T-cell (primary cell): Measurements from ENCODE around the gene PRSS38. TPM values are rescaled to one million over a fixed set of nuclear protein-coding genes. Genes with fewer than 3 reads are reported as not detected.

ENCODE experiments used
- ATAC-seq, 4 experiments: fragments of 200-7000 bp in 3 of 4; fragments of 150-1000 bp in 1 of 4; cut with Tn5 transposase; replicated peaks in 1 of 4; 1 replicate in 3 of 4; 2 replicates in 1 of 4; pipeline ENCODE4 v1.10.0; 2021; ENCODE audit warnings: moderate library complexity in 3 of 4, mild to moderate bottlenecking in 2 of 4, moderate number of reproducible peaks in 1 of 4
- CTCF ChIA-PET, 2 donors: fragments of 300-600 bp; sonication (Branson Sonifier 250); formaldehyde crosslinking; loops; one replicate each; lab custom pipeline; 2022; ENCODE audit warnings: antibody characterized with exemption in 2 of 2; lab: Charles Lee
- POLR2A ChIA-PET, 2 donors: fragments of 300-600 bp; sonication (Branson Sonifier 250); formaldehyde crosslinking; loops; one replicate each; lab custom pipeline; 2022; ENCODE audit warnings: antibody characterized with exemption in 2 of 2; lab: Charles Lee
- DNase-seq, 35 experiments: peaks; one replicate each; pipeline versions ENCODE4 v3.0.0 to v3.0.0-alpha.2; 2013 to 2023
- H3K27ac ChIP-seq: one replicate; pipeline ENCODE4 v1.5.1; 2013; ENCODE audit warnings: low read length
- H3K27me3 ChIP-seq, 2 experiments: replicated peaks in 1 of 2; 1 replicate in 1 of 2; 2 replicates in 1 of 2; pipeline versions ENCODE4 v1.6.1 to v1.7.0; 2013; ENCODE audit warnings: low read length in 1 of 2, mixed read lengths in 1 of 2; ENCODE audit not compliant: control insufficient read depth in 2 of 2, insufficient read depth in 2 of 2; ENCODE audit errors: extremely low read depth in 1 of 2
- H3K36me3 ChIP-seq, 2 donors: 1 replicate in 1 of 2; 2 replicates in 1 of 2; pipeline versions ENCODE4 v1.6.1 to v1.7.0; 2013; ENCODE audit warnings: low read length in 1 of 2; ENCODE audit not compliant: control insufficient read depth in 2 of 2, insufficient read depth in 1 of 2; ENCODE audit errors: extremely low read depth in 1 of 2
- H3K4me1 ChIP-seq, 2 experiments: 1 replicate in 1 of 2; 2 replicates in 1 of 2; pipeline versions ENCODE4 v1.6.1 to v1.7.0; 2013; ENCODE audit warnings: low read length in 2 of 2, mixed read lengths in 1 of 2; ENCODE audit not compliant: insufficient read depth in 2 of 2, control insufficient read depth in 1 of 2; ENCODE audit errors: extremely low read depth in 1 of 2
- H3K4me3 ChIP-seq, 2 donors: 1 replicate in 1 of 2; 2 replicates in 1 of 2; pipeline versions ENCODE4 v1.5.1 to v1.7.0; 2013; ENCODE audit warnings: mild to moderate bottlenecking in 2 of 2, low read length in 1 of 2, moderate library complexity in 1 of 2; ENCODE audit not compliant: control insufficient read depth in 1 of 2; ENCODE audit errors: extremely low read depth in 1 of 2
- H3K9me3 ChIP-seq: 2 replicates; pipeline ENCODE4 v1.7.0; 2013
- H3K27ac Mint-ChIP-seq, 2 donors: one replicate each; pipeline ENCODE4 v1.8.0; 2020 to 2021; ENCODE audit warnings: mild to moderate bottlenecking in 2 of 2, mixed read lengths in 2 of 2
- H3K27me3 Mint-ChIP-seq, 2 donors: one replicate each; pipeline ENCODE4 v1.8.0; 2021 to 2022; ENCODE audit warnings: mixed read lengths in 2 of 2
- H3K36me3 Mint-ChIP-seq: one replicate; pipeline ENCODE4 v1.8.0; 2021; ENCODE audit warnings: mixed read lengths
- H3K4me1 Mint-ChIP-seq, 3 donors: one replicate each; pipeline ENCODE4 v1.8.0; 2020 to 2022; ENCODE audit warnings: mixed read lengths in 3 of 3, mild to moderate bottlenecking in 1 of 3
- H3K4me3 Mint-ChIP-seq, 3 donors: one replicate each; pipeline ENCODE4 v1.8.0; 2020 to 2022; ENCODE audit warnings: mild to moderate bottlenecking in 3 of 3, mixed read lengths in 3 of 3, moderate library complexity in 3 of 3
- H3K9me3 Mint-ChIP-seq, 3 donors: one replicate each; pipeline ENCODE4 v1.8.0; 2020 to 2022; ENCODE audit warnings: mixed read lengths in 3 of 3
- WGBS: methylation state at CpG from one replicate; pipeline ENCODE4 v1.1.5; 2013; ENCODE audit warnings: missing lambda C conversion rate; ENCODE audit not compliant: insufficient coverage; 5-methylcytosine and 5-hydroxymethylcytosine counted together
- total RNA-seq, 35 experiments: library from RNA in 6 of 35; stranded (reverse) in 6 of 35; fragments of 120-200 nt in 1 of 35; gene quantifications; one replicate each; pipeline versions ENCODE4 v1.2.1 to v1.2.4 and lab custom pipeline; 2013 to 2026

PRSS38 gene
- total RNA-seq, 5 donors from 2014 or later (not counting 1 experiment from before 2014, with no cell fraction given): not detected

GRCh38 chr1:227792216-227793078 lies 23.0 kb upstream of the PRSS38 start:
- peaks cover 3 to 9% (median 8%) of the 10 kb centered on the region in 3 donors for H3K4me1 Mint-ChIP-seq
- POLR2A ChIA-PET: no interaction called here
- no peak overlapping the region for H3K4me3 ChIP-seq
- H3K4me3 Mint-ChIP-seq: no peak overlapping the region
- H3K4me1 ChIP-seq: peaks cover 2 to 17% of the 10 kb centered on the region in 2 experiments
- no peaks in the 10 kb centered on the region for H3K9me3 ChIP-seq
- peak in 1 of 35 experiments; percentile 24 for DNase-seq
- peaks cover 0 to 2% of the 10 kb centered on the region in 2 donors for H3K27me3 Mint-ChIP-seq
- no peak overlapping the region for H3K27ac Mint-ChIP-seq
- H3K27me3 ChIP-seq: peaks cover 0 to 29% of the 10 kb centered on the region in 2 experiments
- H3K9me3 Mint-ChIP-seq: no peaks in the 10 kb centered on the region
- CTCF ChIA-PET: no interaction called here
- H3K36me3 ChIP-seq: no peaks in the 10 kb centered on the region
- no peak overlapping the region for H3K27ac ChIP-seq
- ATAC-seq: no peak
- no peaks in the 10 kb centered on the region for H3K36me3 Mint-ChIP-seq
- WGBS: 87% methylated on average over 13 of the region's 19 CpGs

DNA sequence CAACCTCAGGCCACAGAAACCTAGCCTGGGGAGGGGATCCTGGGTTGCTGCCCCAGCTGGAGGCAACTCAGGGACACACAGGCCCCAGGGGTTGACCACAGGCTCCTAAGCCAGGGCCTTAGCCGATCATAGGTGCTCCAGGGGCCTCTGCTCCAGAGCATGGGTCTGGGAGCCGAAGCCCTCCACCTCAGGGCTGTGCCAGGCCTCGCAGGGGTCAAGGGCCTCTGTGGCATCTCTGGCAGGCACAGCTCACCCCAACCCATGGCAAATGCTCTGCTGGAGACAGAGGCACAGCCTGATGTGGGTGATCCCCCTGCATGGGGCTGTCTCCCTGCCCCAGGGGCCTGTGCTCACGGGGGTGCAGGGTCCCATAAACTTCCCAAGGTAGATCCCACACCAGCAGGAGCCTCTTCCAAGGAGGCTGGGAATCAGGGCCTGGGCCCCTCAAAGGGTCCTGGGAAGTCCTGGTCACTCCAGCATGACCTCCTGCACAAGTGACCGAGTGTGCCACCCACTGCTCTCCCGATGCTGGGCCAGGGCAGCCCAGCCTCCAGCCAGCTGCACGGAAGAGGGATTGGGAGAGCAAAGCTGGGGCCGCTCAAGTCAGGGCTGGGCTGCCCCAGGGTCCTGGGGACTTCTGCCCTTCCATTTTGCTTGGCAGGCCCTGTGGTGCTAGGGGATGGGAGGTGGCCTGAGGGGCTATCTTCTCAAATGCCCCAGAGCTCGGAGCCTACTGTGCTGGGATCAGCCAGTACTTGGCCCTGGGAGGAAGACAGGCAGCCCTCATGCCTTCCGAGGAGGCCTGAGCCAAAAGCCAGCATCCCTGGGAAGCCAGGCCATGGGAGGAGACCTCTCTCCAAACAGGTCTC lies 22.2 kb upstream of the PRSS38 start:
- 77% methylated on average over 7 of the region's 10 CpGs for WGBS
- ATAC-seq (no peak), DNase-seq (no peak)
- Mint-ChIP-seq H3K4me3 (no peak overlapping the region), H3K27ac (no peak overlapping the region), H3K36me3 (no peaks in the 10 kb centered on the region), H3K27me3 (peaks cover 0 to 2% of the 10 kb centered on the region in 2 donors), H3K4me1 (peaks cover 0 to 8% (median 7%) of the 10 kb centered on the region in 3 donors), H3K9me3 (no peaks in the 10 kb centered on the region)
- H3K9me3 ChIP-seq: no peaks in the 10 kb centered on the region
- peaks cover 0 to 29% of the 10 kb centered on the region in 2 experiments for H3K27me3 ChIP-seq
- H3K4me3 ChIP-seq: no peak overlapping the region
- POLR2A ChIA-PET: no interaction called here
- no peaks in the 10 kb centered on the region for H3K36me3 ChIP-seq
- CTCF ChIA-PET: no interaction called here
- peaks cover 2 to 14% of the 10 kb centered on the region in 2 experiments for H3K4me1 ChIP-seq
- no peak overlapping the region for H3K27ac ChIP-seq

GRCh38 chr1:227793948-227794816 lies 21.3 kb upstream of the PRSS38 start:
- DNase-seq (no peak), ATAC-seq (no peak)
- peaks cover 0 to 29% of the 10 kb centered on the region in 2 experiments for H3K27me3 ChIP-seq
- no peaks in the 10 kb centered on the region for H3K9me3 Mint-ChIP-seq
- no peaks in the 10 kb centered on the region for H3K9me3 ChIP-seq
- 90% methylated on average over 10 of the region's 12 CpGs for WGBS
- no peak overlapping the region for H3K4me3 Mint-ChIP-seq
- H3K36me3 ChIP-seq: no peaks in the 10 kb centered on the region
- POLR2A ChIA-PET: no interaction called here
- peaks cover 0 to 2% of the 10 kb centered on the region in 2 donors for H3K27me3 Mint-ChIP-seq
- CTCF ChIA-PET: interaction anchor here in 1 of 2 donors (1.0 kb wide), 1 partner anchor 25 kb away, joined by 3 read pairs; no protein-coding TSS in a partner anchor
- peaks cover 0 to 6% of the 10 kb centered on the region in 2 experiments for H3K4me1 ChIP-seq
- H3K36me3 Mint-ChIP-seq: no peaks in the 10 kb centered on the region
- H3K4me3 ChIP-seq: no peak overlapping the region
- H3K27ac ChIP-seq: no peak overlapping the region
- H3K27ac Mint-ChIP-seq: peak overlapping the region in 1 of 2 donors; percentile 49
- H3K4me1 Mint-ChIP-seq: peaks cover 0 to 4% (median 4%) of the 10 kb centered on the region in 3 donors

DNA sequence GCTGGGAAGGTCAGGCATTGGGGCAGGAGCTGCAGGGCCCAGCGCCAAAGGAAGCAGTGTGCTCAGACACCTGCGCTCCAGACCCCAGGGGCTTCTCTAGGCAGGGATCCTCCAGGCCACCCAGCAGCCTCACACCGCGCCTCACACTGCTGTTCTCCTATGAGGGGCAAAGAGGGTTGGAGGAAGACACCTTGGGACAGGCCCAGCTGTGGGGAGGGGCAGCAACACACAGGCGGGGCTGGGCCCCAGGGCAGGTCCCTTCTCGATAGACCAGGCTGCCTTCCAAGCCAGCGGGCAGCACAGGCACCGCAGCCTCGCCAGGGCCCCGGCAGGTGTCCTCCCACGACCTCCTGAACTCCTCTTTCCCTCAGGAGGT lies 20.7 kb upstream of the PRSS38 start:
- Mint-ChIP-seq H3K36me3 (no peaks in the 10 kb centered on the region), H3K4me3 (no peak overlapping the region), H3K4me1 (peaks cover 0 to 1% (median 0%) of the 10 kb centered on the region in 3 donors), H3K9me3 (no peaks in the 10 kb centered on the region), H3K27me3 (peaks cover 1 to 2% of the 10 kb centered on the region in 2 donors), H3K27ac (no peak overlapping the region)
- peaks cover 0 to 29% of the 10 kb centered on the region in 2 experiments for H3K27me3 ChIP-seq
- H3K4me3 ChIP-seq: no peak overlapping the region
- POLR2A ChIA-PET: interaction anchor here in 1 of 2 donors (0.6 kb wide), 1 partner anchor 13 kb away, joined by 6 read pairs; no protein-coding TSS in a partner anchor
- H3K27ac ChIP-seq: no peak overlapping the region
- DNase-seq (no peak), ATAC-seq (no peak)
- 82% methylated on average over 10 of the region's 11 CpGs for WGBS
- CTCF ChIA-PET: interaction anchor here in 1 of 2 donors (1.0 kb wide), 1 partner anchor 25 kb away, joined by 3 read pairs; no protein-coding TSS in a partner anchor
- no peaks in the 10 kb centered on the region for H3K4me1 ChIP-seq
- H3K36me3 ChIP-seq: no peaks in the 10 kb centered on the region
- H3K9me3 ChIP-seq: no peaks in the 10 kb centered on the region

GRCh38 chr1:227795732-227796131 lies 19.7 kb upstream of the PRSS38 start:
- Histone ChIP-seq H3K27me3 (peaks cover 0 to 29% of the 10 kb centered on the region in 2 experiments), H3K36me3 (no peaks in the 10 kb centered on the region), H3K4me1 (no peaks in the 10 kb centered on the region), H3K27ac (no peak overlapping the region), H3K9me3 (no peaks in the 10 kb centered on the region), H3K4me3 (no peak overlapping the region)
- no peak for ATAC-seq
- H3K36me3 Mint-ChIP-seq: no peaks in the 10 kb centered on the region
- no peak for DNase-seq
- no peaks in the 10 kb centered on the region for H3K4me1 Mint-ChIP-seq
- peaks cover 2 to 4% of the 10 kb centered on the region in 2 donors for H3K27me3 Mint-ChIP-seq
- ChIA-PET POLR2A (interaction anchor here in 1 of 2 donors (0.6 kb wide), 1 partner anchor 12 kb away, joined by 6 read pairs; no protein-coding TSS in a partner anchor), CTCF (interaction anchor here (0.7 to 1.0 kb wide), 3 partner anchors 24 to 155 kb away, joined by 3 to 4 read pairs (median 4); no protein-coding TSS in a partner anchor)
- WGBS: 57% methylated on average over 3 of the region's 6 CpGs
- H3K27ac Mint-ChIP-seq: no peak overlapping the region
- H3K9me3 Mint-ChIP-seq: no peaks in the 10 kb centered on the region
- H3K4me3 Mint-ChIP-seq: no peak overlapping the region
